ENCODE results near the gene NAIF1. TPM values are rescaled to one million over a fixed set of nuclear protein-coding genes. Genes with fewer than 3 reads are reported as not detected.
A peak's percentile ranks its signal among the peaks of the same experiment; 100 is the strongest.

Gene NAIF1
- total RNA-seq, 4 donors from 2014 or later: 8.6 to 10.8 (median 9.6) TPM

GRCh38 chr9:128096616-128097536 lies 29.8 kb upstream of the NAIF1 start:
- intact Hi-C loops (cut with DNase I; ENCODE audit: low total_unique reads): no loop called here
- DNase-seq (ENCODE audit: low spot score in 2 of 2): no peak

GRCh38 chr9:128094950-128095544 lies 27.9 kb upstream of the NAIF1 start:
- no peak for TF ChIP-seq CTCF (IDR thresholded peaks at IDR 0.05)
- TF ChIP-seq POLR2A (IDR thresholded peaks at IDR 0.05): no peak
- DNase-seq (ENCODE audit: low spot score in 2 of 2): peak in 1 of 2 donors; percentile 80
- intact Hi-C loops (cut with DNase I; ENCODE audit: low total_unique reads): no loop called here
- 68 to 73% methylated on average over 11 of the region's 11 CpGs for WGBS, 2 donors
- H3K4me3 ChIP-seq (ENCODE audit: low read depth, poor library complexity, severe bottlenecking): no peak overlapping the region

More at GRCh38 chr9:128096616-128097536, 29.8 kb upstream of the NAIF1 start:
- no peak overlapping the region for H3K4me3 ChIP-seq (ENCODE audit: low read depth, poor library complexity, severe bottlenecking)
- no peak for TF ChIP-seq POLR2A (IDR thresholded peaks at IDR 0.05)
- TF ChIP-seq CTCF (IDR thresholded peaks at IDR 0.05): no peak
- whole genome bisulfite sequencing, 2 donors: 80 to 82% methylated on average over 19 of the region's 19 CpGs

GRCh38 chr9:128094166-128094949 lies 27.2 kb upstream of the NAIF1 start:
- TF ChIP-seq POLR2A (IDR thresholded peaks at IDR 0.05): no peak
- no peak for TF ChIP-seq CTCF (IDR thresholded peaks at IDR 0.05)
- intact Hi-C loops (cut with DNase I; ENCODE audit: low total_unique reads): no loop called here
- WGBS, 2 donors: 6 to 9% methylated on average over 8 of the region's 8 CpGs
- H3K4me3 ChIP-seq (ENCODE audit: low read depth, poor library complexity, severe bottlenecking): no peak overlapping the region
- DNase-seq (ENCODE audit: low spot score in 2 of 2): peak; percentile 96 to 98

GRCh38 chr9:128093011-128093410 lies 25.9 kb upstream of the NAIF1 start:
- DNase-seq (ENCODE audit: low spot score in 2 of 2): no peak
- TF ChIP-seq POLR2A (IDR thresholded peaks at IDR 0.05) (no peak), CTCF (IDR thresholded peaks at IDR 0.05) (no peak)

GRCh38 chr9:128092199-128092977 lies 25.3 kb upstream of the NAIF1 start:
- DNase-seq (ENCODE audit: low spot score in 2 of 2): no peak
- intact Hi-C loops (cut with DNase I; ENCODE audit: low total_unique reads): no loop called here
- no peak overlapping the region for H3K4me3 ChIP-seq (ENCODE audit: low read depth, poor library complexity, severe bottlenecking)
- TF ChIP-seq CTCF (IDR thresholded peaks at IDR 0.05): no peak
- no peak for TF ChIP-seq POLR2A (IDR thresholded peaks at IDR 0.05)
- 84 to 86% methylated on average over 16 of the region's 16 CpGs for WGBS, 2 donors

More at GRCh38 chr9:128093011-128093410, 25.9 kb upstream of the NAIF1 start:
- 76 to 78% methylated on average over 4 of the region's 4 CpGs for WGBS, 2 donors
- intact Hi-C loops (cut with DNase I; ENCODE audit: low total_unique reads): no loop called here
- H3K4me3 ChIP-seq (ENCODE audit: low read depth, poor library complexity, severe bottlenecking): no peak overlapping the region

All from lower leg skin (tissue), 4 donors.